Non-pigmented ciliary epithelial cell (primary cell): Measurements from ENCODE around the gene NHLH1.

ENCODE experiments used
- DNase-seq: peaks from one replicate; pipeline ENCODE4 v3.0.0-alpha.2; 2010; ENCODE audit warnings: low read depth

NHLH1 gene

GRCh38 chr1:160366731-160367515 lies at the start of gene NHLH1:
TSS of gene NHLH1 (plus strand) at chr1:160367071. CDS start at chr1:160370732, 3,661 bp downstream.
- DNase-seq = no peak

- no peak for DNase-seq
These were observed 44.0 kb upstream of the NHLH1 start for GRCh38 chr1:160322831-160323230.

GRCh38 chr1:160325252-160325651 lies 41.6 kb upstream of the NHLH1 start:
- no peak for DNase-seq

- DNase-seq = no peak
These were observed 40.5 kb upstream of the NHLH1 start for GRCh38 chr1:160326418-160326817.

- DNase-seq = no peak
These were observed 38.7 kb upstream of the NHLH1 start for GRCh38 chr1:160328184-160328583.

GRCh38 chr1:160330119-160330518 lies 36.8 kb upstream of the NHLH1 start:
- DNase-seq = no peak

- DNase-seq = no peak
These were observed 34.4 kb upstream of the NHLH1 start for GRCh38 chr1:160332516-160332915.

GRCh38 chr1:160338580-160338979 lies 28.3 kb upstream of the NHLH1 start:
- no peak for DNase-seq

- DNase-seq = no peak
These were observed 26.7 kb upstream of the NHLH1 start for GRCh38 chr1:160340146-160340545.

- no peak for DNase-seq
These were observed 26.0 kb upstream of the NHLH1 start for GRCh38 chr1:160340866-160341265.

- no peak for DNase-seq
These were observed 24.3 kb upstream of the NHLH1 start for GRCh38 chr1:160342526-160342925.

GRCh38 chr1:160342953-160343869 lies 23.7 kb upstream of the NHLH1 start, which contains the start of the genes COPA and NCSTN:
TSS of gene COPA (minus strand) at chr1:160343250. CDS start at chr1:160343170, 80 bp downstream.
TSS of gene NCSTN (plus strand) at chr1:160343383. CDS start at chr1:160343397, 14 bp downstream.
- peak; percentile 85 for DNase-seq

GRCh38 chr1:160344241-160344640 lies 22.6 kb upstream of the NHLH1 start:
- no peak for DNase-seq

GRCh38 chr1:160344936-160345335 lies 21.9 kb upstream of the NHLH1 start:
- no peak for DNase-seq

GRCh38 chr1:160346463-160346862 lies 20.4 kb upstream of the NHLH1 start:
- DNase-seq = no peak

GRCh38 chr1:160346958-160347357 lies 19.9 kb upstream of the NHLH1 start:
- no peak for DNase-seq

- DNase-seq = no peak
These were observed 15.2 kb upstream of the NHLH1 start for GRCh38 chr1:160351629-160352028.

GRCh38 chr1:160352555-160352954 lies 14.3 kb upstream of the NHLH1 start:
- DNase-seq = no peak

- no peak for DNase-seq
These were observed 13.6 kb upstream of the NHLH1 start for GRCh38 chr1:160353223-160353622.

GRCh38 chr1:160354388-160354985 lies 12.4 kb upstream of the NHLH1 start:
- no peak for DNase-seq

GRCh38 chr1:160357286-160358002 lies 9.4 kb upstream of the NHLH1 start:
- no peak for DNase-seq

- DNase-seq = no peak
These were observed 8.8 kb upstream of the NHLH1 start for GRCh38 chr1:160358073-160358472.
